Activated CD4-positive, CD25-positive, alpha-beta regulatory T cell treated with anti-CD3 and anti-CD28 coated beads, Interleukin-2, amount 50 U/mL, for 72 hours (primary cell): ENCODE results near the gene SDCCAG8.
"Not testable (repeated sequence)": the region's sequence is repeated elsewhere in the genome, so short reads cannot be mapped to it uniquely, and the experiment has no call there.

Experiments used
- DNase-seq: peaks from one replicate; pipeline ENCODE4 v3.0.0; 2021

The SDCCAG8 gene

DNA sequence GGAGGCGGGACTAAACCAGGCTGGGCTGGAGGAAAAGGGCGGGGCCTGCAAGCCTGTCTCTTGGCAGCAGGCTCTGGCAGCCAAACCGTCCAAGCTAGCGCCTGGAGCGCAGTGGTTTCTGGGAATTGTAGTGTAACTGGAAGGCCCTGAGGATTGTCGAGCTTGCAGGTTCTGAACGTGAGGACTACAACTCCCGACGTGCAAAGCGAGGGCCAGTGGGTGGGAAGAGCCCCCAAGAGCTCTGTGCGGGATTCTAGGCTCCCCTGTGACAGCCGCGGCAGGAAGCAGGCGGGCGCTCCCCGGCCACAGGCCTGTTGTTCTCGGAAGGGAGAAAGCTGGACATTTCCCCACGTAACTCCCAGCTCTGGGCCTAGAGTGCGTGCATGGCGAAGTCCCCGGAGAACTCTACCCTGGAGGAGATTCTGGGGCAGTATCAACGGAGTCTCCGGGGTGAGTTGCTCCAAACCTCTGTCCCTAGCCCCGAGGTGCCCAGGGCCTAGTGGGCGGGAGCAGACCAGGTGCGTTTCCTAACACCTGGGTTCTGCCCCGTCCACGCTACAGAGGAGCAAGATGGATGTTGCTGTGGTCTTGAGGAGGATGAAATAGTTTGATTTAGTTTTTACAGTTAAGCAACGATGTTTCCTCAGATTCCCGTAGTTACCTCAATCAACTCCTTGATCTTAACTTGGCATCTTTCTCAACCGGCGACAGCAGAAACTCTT is at the start of gene SDCCAG8:
Gene SDCCAG8 (plus strand): TSS at position 251 of the 722 bp plus-strand sequence. CDS start 133 bp downstream, at position 384.
- DNase-seq: peak; percentile 81

DNA sequence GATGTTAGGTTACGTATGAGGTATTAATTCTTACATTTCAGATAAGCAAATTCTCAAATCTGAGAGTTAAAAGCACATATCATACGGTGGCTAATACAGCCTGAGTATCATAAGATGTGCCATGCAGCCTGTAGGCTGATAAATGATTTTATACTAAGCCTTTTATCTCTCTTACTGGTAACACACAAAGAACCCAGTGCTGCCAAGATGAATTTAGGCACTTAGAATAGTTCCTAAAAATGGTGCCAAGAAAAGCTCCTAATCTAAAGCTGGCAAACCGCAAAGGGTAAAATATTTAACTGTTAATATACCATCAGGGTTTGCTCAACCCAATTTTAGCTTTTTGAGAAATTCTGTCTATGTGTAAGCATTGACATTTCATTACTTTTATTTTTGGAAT is 43.9 kb upstream of the SDCCAG8 start:
- DNase-seq: not testable (repeated sequence)

DNA sequence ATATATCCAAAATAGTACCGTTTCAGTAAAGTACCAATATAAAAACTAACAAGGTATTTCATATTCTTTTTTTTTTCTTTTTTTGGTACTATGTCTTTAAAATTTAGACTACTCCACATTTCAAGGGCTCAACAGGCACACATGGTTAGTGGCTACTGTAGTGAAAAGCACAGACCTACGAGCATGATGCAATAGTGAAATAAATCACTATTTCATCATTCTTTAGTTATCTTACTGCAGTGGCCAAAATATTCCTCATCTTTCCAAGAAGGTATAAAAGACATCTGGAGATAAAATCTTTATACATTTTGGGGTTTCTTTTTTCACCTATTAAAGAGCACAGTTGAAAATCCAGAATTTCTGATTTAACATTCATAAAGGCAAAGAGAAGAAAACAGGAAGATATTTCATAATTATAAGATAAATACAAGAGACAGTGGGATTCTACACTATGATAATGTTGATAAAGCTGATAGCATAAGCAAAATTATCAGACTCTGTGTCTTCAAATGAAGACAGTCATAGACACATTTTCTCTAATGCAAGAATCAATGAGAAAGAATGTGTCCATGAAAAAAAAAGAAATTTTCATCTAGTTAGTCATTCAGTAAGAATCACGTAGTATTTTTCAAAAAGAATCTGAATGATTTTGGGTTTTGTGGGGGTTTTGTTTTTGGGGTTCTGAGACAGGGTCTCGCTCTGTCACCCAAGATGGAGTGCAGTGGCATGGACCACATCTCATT is 42.6 kb upstream of the SDCCAG8 start:
- DNase-seq: no peak

DNA sequence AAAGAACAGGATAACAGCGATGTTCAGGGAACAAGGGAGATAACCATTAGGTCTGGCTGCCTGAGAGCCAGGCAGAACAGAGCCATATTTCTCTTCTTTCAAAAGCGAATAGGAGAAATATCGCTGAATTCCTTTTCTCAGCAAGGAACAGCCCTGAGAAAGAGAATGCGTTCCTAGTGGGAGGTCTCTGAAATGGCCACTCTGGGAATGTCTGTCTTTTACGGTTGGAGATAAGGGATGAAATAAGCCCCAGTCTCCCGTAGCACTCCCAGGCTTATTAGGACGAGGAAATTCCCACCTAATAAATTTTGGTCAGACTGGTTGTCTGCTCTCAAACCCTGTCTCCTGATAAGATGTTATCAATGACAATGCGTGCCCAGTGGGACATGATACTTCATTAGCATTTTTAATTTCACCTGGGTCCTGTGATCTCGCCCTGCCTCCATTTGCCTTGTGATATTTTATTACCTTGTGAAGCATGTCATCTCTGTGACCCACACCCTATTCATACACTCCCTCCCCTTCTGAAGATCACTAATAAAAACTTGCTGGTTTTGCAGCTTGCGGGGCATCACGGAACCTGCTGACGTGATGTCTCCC is 40.5 kb upstream of the SDCCAG8 start:
- DNase-seq: not testable (repeated sequence)

DNA sequence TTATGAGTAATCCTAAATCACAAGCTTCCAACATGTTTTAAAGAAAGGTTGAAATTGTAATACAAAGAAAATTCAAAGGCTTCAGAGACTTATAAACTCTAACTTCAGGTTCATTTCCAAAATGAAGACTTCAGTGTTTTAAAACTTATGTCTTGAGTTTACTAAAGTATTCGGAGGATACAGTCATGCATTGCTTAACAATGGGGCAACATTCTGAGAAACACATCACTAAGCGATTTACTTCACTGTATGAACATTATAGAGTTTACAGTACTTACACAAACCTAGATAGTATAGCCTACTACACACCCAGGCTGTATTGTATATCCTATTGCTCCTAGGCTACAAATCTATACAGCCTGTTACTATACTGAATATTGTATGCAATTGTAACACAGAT is 39.1 kb upstream of the SDCCAG8 start:
- no peak for DNase-seq

DNA sequence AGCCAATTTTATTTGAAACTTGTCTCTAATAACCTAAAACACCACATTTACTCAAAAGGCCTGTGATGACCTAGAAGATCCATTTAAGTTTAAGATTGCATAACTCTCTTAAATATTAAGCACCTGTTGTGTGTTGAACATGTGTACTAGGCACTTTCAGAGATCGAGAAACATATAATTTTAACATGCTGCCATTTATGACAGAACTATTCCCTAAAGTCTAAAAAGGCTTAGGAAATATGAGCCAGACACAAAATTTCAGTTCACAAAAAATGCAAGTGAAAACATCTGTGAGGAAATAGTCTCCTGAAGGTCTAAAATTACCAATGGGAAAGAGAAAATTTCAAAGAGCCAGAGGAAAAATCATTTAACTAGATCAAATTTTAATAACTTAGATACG is 38.5 kb upstream of the SDCCAG8 start:
- DNase-seq: no peak

DNA sequence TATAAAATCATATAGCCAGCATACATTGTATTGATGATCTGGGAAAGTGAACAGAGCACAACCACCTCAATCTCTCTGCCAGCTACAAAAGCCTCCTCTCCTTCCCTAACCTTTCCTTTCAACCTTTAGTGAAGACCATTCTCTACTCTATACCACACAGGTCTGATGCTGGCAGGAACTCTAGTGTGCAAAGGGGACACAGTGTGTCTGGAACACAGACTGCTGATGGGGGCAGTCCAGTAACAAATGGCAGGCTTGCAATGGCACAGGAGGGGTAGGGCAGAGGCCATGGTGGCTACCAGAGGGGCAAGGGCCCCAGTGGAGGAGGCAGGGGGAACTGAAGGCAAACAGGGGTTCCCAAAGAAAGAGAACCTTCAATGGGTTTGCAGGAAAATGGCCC is 37.8 kb upstream of the SDCCAG8 start:
- DNase-seq: no peak

DNA sequence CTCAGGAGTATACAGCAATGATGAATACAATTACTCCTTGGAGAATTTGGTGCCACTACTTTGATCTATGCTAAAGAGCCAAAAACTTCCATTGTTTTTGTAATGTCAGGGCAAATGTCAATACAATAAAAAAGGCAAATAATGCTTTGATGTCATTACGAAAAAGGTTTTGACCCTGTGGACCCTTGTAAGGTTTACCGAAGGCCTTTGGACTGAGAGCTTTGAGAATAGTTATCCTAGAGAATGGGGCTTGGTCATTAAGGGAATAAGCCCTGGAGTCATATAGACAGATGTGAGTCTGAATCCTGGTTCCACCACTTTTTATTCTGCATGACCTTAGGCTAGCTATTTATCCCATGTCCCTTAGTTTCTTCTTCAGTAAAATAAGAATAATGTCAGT is 28.2 kb upstream of the SDCCAG8 start:
- no peak for DNase-seq

DNA sequence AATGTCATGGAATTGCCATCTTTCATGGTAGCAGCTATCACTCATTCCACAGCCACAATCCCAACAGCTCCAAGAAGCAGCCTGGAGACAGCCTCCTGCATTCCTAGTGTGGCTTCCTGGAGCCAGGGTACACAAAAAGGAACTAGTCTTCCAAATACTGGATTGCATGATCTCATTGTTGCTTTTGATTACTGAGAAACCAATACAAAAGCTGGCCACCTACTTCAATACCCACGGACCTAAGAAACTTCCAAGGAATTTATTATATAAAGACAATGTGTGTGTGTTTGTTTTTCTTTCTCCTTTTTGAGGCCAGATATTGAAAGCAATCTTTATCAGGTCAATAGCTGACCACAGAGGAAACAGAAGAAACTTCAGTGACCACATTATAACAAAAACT is 26.3 kb upstream of the SDCCAG8 start:
- no peak for DNase-seq

DNA sequence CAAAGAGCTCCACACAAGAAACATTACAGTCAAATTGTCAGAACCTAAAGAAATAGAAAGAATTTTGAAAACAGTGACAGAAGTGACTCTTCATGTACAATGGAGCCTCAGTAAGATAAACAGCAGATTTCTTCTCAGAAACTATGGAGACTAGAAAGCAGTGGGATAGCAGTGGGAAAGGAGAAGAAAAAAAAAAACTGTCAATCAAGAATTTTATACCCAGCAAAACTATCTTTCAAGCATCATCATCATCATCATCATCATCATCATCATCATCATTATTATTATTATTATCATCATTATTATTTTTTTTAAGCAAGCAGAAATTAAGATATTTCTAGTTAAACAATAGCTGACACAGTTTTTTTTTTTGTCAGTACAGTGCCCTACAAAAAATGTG is 24.9 kb upstream of the SDCCAG8 start:
- no peak for DNase-seq

DNA sequence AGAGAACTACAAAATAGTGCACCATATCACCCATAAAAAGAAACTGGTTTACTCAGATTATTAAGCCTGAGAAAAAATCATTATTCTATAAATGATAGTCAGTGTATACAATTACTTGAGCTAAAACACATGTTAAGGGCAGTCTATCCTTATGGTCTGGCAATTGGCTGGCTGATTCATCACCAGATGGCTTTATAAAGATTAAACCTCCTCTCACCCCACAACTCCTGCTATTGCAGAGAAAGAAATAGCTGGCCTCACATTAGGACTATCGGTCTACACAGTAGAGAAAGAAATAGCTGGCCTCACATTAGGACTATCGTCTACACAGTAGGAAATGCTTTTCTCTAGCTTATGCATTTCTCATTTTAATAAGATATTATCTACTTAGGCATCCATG is 21.9 kb upstream of the SDCCAG8 start:
- DNase-seq: no peak

DNA sequence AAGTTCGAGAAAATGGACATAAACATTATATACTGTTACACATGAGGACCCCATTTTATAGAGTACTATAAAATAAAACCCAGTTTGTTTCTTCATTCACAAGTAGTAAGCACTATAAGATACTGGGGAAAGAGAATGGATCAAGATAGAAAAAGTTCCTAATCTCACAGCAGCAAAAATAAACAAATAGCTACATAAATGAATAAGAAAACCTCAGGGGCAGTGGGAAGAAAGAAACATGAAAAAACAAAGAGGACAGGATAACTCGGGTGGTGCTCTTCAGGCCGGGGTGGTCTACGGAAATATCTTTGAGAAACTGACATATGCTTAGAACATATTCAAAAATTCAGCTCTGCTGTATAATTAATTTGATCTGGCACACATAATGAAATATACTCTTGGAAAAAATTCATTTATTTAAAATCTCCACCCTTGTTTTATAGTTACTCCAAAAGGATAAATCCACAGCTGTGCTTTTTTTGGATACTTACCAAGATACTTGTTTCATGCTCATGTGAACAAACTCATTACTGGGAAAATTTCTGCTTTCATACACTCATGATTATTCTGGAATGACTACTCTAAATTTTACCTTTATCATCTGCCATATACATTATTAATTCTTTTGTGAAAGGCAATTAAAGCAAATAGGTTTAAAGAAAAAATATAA is 20.7 kb upstream of the SDCCAG8 start:
- DNase-seq: no peak

DNA sequence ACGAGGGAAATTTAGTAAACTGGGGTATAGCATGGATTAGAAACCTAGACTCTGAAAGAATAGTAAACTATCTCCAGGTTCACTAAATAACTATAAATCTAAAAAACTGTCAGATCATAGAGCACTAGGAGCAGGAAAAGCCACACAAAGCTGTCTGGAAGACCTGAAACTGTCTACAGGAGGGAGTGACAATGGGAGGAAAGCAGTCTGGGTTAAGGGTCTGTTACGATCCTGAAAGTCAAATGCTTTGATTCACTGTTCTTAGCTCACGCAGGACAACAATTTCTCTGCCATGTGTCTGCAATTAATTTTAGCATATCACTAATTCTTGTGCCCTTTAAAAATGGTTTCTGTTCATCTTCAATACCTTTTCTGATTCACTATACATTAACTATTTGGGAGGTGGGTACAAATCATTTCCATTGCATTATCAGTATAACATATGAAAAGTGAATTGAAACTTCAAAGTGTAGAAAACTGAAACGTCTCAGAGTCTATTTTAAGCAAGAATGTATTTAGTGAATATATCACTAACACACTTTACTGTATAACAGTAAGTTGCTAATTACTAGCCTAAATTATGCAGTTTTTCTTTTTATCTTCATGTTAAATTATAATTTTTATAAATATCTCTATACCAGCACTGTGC is 19.1 kb upstream of the SDCCAG8 start:
- no peak for DNase-seq

DNA sequence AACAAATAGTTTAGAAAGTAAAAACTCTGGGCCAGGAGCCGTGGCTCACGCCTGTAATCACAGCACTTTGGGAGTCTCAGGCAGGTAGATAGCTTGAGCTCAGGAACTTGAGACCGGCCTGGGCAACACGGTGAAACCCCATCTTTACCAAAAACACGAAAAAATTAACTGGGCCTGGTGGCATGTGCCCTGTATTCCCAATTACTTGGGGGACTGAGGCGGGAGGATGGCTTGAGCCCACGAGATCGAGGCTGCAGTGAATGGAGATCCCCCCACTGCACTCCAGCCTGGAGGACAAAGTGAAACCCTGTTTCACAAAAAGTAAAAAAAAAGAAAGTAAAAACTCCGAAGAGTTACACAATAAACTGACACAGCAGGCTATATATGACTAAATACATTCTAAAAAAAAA is 11.4 kb upstream of the SDCCAG8 start:
- DNase-seq: no peak

DNA sequence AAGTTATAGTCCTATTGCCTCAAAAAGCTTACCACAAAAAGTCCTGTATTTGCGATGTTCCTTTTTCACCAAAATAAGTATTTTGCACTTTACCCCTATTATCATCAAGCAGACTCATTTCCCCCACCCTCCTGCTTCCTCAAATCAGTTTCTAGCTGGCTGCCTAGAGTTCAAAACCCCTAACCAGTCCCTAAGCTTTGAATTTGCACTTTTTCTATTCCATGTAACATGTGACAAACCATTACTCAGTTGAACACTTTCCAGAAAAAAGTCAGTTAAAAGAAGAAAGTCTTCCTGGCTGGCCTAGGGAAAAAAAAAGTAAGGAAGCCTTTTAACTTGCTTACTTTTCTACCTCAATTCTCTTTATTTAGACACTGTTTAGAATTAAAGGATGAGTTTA is 8.9 kb upstream of the SDCCAG8 start:
- DNase-seq: no peak

DNA sequence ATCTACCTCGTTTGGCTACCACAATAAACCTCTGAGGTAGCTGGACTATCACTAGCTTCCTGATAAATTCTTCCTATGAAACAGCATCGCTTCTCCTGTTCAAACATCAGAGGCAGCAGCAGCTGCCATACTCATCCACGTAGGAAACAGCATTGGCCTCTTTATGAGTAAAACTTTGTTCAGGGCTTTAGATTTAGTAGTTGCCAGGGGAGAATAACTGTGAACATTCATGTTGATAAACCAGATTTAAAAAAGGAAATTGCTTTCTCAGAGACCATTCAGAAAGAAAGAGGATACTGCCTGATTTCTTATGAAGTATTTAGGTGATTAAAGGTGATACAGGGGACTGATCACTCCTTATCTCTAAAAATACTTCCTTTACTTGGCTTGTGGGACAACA is 7.9 kb upstream of the SDCCAG8 start:
- DNase-seq: no peak

DNA sequence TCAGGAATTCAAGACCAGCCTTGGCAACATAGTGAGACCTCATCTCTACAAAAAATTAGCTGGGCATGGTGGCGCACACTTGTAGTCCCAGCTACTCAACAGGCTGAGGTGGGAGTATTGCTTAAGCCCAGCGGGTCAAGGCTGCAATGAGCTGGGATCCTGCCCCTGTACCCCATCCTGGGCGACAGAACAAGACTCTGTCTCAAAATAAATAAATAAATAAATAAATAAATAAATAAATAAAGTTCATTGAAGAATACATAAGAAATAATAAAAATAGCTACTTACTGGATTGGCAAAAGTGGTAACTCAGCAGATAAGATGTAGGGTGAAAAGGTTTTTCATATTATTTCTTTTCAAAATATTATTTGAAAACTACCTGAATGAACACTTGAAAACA is 6.6 kb upstream of the SDCCAG8 start:
- DNase-seq: no peak

DNA sequence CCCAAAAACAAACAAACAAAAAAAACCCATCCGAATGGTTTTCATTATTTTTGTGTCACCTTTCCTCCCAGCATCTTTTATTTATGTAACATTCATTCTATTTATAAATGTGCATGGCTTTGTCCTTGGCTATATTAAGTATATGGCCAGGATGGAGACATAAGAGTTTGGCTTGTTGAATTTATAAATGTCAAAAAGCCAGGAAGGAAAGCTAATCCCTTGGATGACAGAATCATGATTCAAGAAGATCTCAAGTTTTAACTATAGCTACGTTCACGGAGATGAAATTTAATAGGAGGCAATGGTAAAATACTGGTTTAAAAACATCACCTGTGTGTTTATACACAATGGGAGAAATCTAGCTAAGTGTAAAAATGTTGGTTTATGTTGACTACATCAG is 5.7 kb upstream of the SDCCAG8 start:
- DNase-seq: no peak

DNA sequence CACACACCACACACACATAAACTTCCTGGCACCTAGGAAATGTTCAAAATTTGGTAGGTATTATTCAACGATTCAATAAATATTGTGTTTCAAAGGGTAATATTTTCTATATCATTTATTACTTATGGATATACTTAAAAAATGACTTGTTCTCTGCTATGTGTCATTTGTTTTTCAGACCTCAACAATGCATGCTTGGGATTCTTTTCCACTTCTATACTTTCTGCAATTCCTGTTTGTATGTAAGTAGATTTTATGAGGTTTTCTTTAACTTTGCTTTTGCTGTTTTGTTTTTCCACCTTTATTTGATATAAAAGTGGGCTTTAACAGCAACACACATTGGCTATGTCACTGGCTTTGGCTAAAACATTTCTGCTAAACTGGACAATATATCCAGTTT is 4.3 kb upstream of the SDCCAG8 start:
- DNase-seq: no peak

DNA sequence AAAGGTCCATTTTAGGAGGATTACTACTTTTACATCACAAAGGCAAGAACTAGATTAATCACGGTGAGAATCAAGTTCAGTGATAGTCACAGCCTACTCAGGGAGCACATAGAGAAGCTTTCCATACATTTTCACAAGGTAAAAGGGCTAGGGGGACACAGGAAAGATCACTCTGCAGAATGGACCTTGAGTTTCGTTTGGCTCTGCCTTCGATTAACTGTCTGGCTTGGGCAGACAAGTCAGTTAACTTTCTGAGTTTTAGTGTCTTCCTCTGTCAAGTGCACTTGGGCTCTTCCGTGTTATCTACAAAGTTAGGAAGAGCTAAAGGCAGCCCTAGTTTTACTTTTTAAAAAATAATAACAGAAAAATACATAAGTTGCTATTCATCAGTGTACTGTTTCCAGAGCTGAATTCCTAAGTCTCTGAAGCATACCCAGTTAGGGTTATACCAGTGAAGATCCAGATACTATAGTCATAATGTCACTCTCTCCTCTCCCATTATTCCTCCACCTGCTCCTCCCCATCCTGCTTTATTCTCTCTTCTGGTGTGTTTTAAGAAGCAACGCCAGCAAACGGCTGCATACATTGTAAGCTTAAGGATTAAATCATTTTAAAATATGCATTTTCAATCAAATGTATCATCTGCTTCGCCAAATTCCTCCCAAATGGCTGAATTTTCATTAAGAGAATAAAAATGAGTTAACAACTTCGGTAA is 2.5 kb upstream of the SDCCAG8 start:
- DNase-seq: no peak

DNA sequence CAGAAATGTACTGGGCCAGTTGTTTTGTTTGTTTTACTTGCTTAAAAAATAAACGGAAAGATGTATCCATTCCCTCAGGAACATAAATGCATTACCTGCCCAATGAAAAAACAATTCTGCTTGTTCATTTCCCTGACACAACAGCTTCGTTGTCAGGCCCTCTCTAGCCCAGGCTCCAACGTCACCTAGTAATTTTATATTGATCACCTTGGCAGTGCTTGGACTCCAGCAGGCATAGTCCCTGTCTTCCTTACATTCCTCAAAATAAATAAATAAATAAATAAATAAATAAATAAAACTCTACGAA is 2.0 kb upstream of the SDCCAG8 start:
- no peak for DNase-seq

DNA sequence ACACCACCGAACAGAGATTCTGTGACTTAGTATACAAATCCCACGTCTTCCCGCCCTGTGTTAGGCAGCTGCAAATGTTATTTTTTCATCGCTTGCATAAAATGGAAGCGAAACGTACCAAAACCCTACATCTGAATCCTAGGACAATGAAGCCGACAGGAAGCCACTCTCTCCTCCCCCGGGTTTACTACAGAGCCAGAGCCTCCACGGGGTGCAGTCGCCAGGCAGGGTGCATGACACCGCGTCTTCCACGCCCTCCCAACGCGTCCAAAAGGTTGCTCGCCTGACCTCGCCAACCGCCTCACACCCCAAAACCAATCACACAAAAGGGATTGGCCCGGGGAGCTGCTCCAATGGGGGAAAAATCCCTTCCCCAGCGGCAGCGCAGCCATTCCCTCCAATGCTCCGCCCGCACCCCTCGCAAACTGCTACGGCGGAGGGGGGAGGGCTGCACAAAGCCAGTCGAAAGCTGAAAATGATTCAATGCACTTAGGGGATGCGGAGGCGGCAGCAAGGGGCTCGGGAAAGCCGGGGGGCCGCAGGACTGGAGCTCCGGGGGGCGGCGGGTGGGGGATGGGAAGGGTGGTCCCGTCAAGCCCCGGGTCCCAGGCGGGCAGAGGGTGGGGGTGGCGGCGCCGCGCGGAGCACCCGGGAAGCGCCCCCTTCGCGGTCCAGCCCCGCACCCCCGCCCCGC is 1.5 kb upstream of the SDCCAG8 start:
- peak; percentile 64 for DNase-seq
